GM12891 (cell line): ENCODE measurements around the gene SYT3.

ENCODE experiments used
- POLR2A ChIP-seq: IDR thresholded peaks from 2 replicates; pipeline ENCODE4 v1.6.1; 2011; ENCODE audit warnings: low read depth, low read length, control low read depth
- POU2F2 ChIP-seq: IDR thresholded peaks from 2 replicates; pipeline ENCODE4 v1.6.1; 2011; ENCODE audit warnings: low read depth, mild to moderate bottlenecking, control low read depth, low read length, moderate library complexity
- TAF1 ChIP-seq: IDR thresholded peaks from 2 replicates; pipeline ENCODE4 v1.6.1; 2011; ENCODE audit warnings: low read depth, low read length, control low read depth

DNA sequence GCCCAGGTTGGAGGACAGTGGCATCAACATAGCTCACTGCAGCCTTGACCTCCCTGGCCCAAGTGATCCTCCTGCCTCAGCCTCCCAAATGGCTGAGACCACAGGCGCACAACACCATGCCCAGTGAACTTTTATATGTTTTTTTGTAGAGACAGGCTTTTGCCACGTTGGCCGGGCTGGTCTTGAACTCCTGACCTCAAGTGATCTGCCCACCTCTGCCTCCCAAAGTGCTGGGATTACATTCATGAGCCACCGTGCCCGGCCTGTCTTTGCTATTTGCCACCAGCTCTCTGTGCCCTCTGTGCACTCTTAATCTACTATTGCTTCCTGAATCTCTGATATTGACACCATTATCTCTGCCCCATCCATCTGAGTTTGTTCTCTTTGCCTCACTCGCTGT lies 37.2 kb downstream of the SYT3 start:
- TF ChIP-seq POLR2A (no peak), TAF1 (no peak), POU2F2 (no peak)
